GM19463 (cell line): ENCODE data around the gene ENTPD3.

Experiments
- ATAC-seq: cut with Tn5 transposase; IDR thresholded peaks from one replicate; pipeline ENCODE4 v1.9.1; 2021; ENCODE audit warnings: mild to moderate bottlenecking, moderate library complexity; ENCODE audit not compliant: unreplicated experiment

The ENTPD3 gene

GRCh38 chr3:40404591-40405198 lies 17.7 kb downstream of the ENTPD3 start:
- no peak for ATAC-seq

- ATAC-seq = no peak
These were observed 20.0 kb downstream of the ENTPD3 start for GRCh38 chr3:40407007-40407406.

GRCh38 chr3:40407611-40408010 lies 20.6 kb downstream of the ENTPD3 start:
- no peak for ATAC-seq

DNA sequence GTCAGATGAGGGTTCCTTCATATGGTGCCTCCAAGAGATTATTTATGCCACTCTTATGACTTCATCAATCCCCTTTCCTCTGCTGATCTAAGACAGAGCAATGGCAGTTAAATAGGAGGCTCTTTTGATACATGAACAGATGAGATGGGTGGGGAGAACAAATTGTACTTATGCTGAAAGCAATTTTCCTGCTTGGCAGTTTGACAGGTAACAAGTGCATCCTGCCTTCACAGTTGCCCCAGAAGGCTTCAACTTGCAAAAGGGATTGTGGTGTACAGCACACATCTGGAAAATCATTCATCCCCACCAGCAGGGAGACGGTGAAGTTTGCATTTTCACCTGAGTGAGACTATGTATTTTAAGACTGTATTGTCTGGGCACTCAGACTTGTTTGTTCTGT lies 27.3 kb downstream of the ENTPD3 start:
- no peak for ATAC-seq

DNA sequence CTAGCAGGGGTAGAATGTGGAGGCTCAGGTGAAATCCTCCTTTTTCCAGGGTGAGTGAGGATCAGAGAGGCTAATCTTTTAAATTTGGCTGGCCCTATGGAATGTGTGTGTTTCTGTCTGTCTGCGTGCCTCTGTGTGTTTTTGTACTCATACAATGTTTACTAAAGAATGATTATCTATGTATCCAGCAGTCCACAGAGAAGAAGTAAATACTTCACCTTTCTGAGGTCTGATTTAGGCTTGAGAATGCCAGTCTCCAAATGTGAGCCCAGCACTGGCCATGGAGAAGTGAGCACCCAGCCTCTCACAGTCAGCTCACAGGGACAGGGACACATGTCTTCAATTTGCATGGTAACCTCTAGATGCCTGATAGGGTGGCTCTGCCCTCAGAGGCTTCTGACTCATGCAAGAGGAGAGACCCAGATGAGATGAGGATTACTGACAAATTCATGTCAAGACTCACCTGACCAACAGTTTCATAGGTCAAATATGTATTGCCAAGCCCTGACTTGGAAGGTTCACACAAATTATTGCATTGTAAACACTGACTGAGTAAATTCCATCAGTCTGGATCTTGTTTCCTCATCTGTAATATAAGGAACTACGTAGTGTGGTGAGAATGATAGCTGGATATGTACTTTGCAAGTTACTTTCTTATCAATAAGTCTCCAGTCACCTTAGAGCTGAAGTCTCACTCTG lies 31.0 kb downstream of the ENTPD3 start:
- ATAC-seq = no peak

DNA sequence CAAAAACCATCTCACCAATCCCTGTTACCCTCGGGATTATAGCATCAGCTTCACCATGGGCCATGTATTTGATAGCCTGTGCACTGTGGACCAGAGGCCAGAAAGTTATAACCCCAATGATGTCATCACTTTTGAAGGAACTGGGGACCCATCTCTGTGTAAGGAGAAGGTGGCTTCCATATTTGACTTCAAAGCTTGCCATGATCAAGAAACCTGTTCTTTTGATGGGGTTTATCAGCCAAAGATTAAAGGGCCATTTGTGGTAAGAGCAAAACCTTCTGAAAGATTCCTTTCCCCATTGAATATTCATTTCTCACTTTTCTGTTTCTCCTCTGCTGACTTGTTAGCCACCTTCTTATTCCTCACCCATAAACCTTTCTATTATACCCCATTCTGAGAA lies 35.9 kb downstream of the ENTPD3 start:
- no peak for ATAC-seq

DNA sequence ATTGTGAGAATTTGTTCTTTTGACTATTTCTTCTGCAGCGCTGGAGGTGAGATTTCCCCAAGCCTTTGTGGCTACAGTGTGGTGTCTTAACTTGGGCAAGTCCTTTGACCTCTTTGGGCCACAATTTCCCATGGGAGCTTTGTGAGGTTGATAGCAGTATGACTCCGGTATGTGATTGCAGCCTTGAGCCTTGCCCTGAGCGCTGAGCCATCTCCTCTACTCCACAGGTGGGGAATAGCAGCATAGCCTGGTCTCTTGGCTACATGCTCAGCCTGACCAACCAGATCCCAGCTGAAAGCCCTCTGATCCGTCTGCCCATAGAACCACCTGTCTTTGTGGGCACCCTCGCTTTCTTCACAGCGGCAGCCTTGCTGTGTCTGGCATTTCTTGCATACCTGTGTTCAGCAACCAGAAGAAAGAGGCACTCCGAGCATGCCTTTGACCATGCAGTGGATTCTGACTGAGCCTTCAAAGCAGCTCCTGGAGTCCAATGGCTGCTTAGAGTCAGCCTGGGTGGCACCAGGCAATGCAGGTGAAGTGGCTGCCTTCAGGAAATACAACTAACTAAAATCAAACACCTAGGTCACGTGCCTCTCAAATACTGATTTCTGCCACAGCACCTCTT lies 40.2 kb downstream of the ENTPD3 start:
- no peak for ATAC-seq

DNA sequence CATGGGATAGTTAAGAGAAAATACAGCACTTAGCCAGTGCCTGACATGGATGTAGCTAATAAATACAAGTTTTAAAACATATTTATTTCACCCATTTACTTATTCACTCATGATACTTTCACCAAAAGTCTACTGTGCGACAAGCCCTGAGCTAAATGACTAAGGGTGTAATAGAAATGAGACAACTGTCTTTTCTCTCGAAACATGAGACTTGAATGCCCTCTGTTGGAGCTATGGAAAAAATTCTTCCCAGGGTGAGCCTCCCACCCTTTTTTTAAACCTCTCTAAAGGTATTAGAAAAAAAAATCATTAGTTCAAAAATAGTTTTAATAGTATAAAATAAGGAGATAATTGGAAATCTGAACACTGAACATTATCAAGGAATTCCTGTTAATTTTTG lies 45.8 kb downstream of the ENTPD3 start:
- no peak for ATAC-seq

DNA sequence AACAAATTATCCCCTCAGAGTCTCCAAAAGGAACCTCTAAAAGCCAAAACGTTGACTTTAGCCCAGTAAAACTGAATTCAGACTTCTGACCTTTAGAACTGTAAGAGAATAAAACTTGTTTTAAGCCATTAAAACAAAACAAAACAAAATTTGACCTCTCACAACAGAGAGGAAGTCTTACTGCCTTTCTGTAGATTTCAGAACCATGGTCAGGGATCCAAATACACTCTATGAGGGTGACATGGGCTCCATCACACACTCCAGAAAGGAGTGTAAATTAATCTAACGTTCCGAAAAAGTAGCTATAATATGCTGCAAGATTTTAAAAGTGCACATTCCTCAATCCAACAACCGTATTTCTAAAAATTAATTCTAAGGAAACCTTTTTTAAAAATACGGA lies 50.9 kb downstream of the ENTPD3 start:
- ATAC-seq = no peak

DNA sequence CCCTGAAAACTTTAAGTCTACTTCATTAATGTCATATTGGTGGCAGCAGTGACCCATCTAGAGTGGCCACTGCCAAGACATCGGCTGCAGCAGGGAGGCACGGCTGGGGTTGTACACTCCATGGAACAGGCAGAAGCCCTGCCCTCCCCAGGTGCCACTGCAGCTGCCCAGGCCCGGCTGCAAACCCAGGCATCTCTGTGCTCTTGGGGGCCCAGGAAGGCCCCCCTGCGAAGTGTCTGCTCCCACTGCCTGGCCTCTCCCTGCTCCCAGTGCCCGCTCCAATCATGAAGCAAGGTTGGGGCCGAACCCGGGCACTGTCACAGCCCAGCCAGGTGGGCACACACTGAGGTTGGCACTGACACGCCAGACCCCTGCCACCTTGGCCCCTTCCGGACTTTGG lies 58.1 kb downstream of the ENTPD3 start:
- ATAC-seq = no peak

- ATAC-seq = no peak
These were observed 58.9 kb downstream of the ENTPD3 start for GRCh38 chr3:40445880-40446279.

GRCh38 chr3:40450438-40450837 lies 63.5 kb downstream of the ENTPD3 start:
- ATAC-seq = no peak

- ATAC-seq = no peak
These were observed 64.6 kb downstream of the ENTPD3 start for GRCh38 chr3:40451551-40451950.

- ATAC-seq = no peak
These were observed 65.1 kb downstream of the ENTPD3 start for GRCh38 chr3:40452057-40452456.

- no peak for ATAC-seq
These were observed 65.5 kb downstream of the ENTPD3 start for GRCh38 chr3:40452562-40452875.

- ATAC-seq = peak; percentile 92
These were observed 66.1 kb downstream of the ENTPD3 start for GRCh38 chr3:40452876-40453730.

DNA sequence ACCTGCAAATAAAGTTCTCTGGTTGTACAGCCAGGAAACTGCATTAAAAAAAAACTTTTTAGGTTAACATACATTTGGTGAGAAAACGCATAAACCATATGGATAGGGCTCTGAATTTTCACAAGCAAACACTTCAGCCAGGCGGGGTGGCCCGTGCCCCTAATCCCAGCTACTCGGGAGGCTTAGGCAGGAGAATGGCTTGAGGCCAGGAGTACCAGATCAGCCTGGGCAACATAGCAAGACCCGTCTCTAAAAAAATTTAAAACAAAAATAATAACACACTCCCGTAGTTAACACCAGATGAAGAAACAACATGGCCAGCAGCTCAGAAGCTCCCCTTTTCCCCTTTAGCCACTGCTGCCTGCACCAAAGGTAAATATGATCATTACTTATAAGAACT lies 66.9 kb downstream of the ENTPD3 start:
- no peak for ATAC-seq

- no peak for ATAC-seq
These were observed 68.3 kb downstream of the ENTPD3 start for GRCh38 chr3:40455328-40455727.

DNA sequence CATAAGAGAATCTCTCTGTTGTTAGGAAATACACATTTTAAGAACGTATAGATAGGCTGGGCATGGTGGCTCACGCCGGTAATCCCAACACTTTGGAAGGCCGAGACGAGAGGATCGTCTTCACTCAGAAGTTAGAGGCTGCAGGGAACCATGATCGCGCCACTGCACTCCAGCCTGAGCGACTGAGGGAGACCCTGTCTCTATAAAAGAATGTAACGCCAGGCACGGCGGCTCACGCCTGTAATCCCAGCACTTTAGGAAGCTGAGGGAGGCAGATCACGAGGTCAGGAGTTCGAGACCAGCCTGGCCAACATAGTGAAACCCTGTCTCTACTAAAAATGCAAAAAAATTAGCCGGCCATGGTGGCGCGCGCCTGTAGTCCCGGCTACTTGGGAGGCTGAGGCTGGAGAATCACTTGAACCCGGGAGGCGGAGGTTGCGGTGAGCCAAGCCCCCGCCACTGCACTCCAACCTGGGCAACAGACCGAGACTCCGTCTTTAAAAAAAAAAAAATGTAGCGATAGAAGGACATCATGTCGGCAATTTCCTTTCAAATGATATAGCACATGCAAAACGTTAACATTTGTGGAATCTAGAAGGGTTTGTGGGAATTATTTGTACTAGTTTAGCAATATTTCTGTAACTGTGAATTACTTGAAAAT lies 69.4 kb downstream of the ENTPD3 start:
- ATAC-seq = no peak

DNA sequence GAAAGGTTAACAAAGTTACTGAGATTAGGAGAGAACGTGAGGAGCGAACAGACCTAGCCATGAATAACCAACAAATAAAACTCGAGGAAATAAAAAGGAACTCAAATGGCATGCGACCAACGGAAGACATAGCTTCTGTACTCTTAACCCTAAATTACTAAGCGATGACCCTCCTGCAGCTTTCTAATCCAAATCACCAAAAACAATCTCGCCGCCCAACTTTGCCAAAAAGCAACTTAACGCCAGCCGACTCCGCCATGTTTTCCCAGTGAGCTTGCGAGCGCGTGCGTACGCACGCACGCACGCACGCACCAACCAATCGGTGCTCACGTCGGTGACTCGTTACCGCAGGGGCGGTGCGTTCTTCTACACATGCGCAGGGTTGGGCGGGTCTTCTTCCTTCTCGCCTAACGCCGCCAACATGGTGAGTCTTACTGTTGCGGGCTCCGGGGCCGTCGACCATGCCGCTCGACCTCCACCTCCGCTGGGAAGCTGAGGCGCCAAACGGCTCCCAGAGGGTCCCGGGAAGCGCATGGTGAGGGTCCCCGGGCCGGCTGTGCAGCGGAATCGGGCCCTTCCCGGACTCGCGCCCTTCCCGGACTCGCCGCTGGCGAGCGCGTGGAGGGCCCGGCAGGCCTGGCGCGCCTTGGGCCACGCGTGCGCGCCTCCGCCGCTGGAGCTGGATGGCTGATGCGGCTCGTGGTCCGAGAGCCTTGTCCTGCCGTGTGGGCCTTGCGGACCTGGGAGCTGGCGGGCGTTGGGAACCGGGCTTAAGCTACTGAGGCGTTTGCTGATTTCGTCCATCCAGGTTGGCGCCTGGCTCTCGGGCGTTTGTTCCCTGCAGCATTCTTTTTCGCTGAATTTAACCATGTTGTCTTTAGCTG lies 70.2 kb downstream of the ENTPD3 start, which contains the start of gene RPL14:
Gene RPL14, plus strand, starts transcription at position 400 of the 884 bp plus-strand sequence. Its CDS starts 133 bp downstream, at position 533.
- ATAC-seq = peak; percentile 59
